HG03565 (cell line): ENCODE measurements around the gene TK2.
"Not testable (repeated sequence)": the region's sequence is repeated elsewhere in the genome, so short reads cannot be mapped to it uniquely, and the experiment has no call there.

Experiments used
- ATAC-seq: cut with Tn5 transposase; IDR thresholded peaks from one replicate; pipeline ENCODE4 v1.9.1; 2021; ENCODE audit warnings: mild to moderate bottlenecking, moderate library complexity; ENCODE audit not compliant: unreplicated experiment

Gene TK2

GRCh38 chr16:66549284-66550131 lies at the start of gene TK2:
Gene TK2 (minus strand): TSS chr16:66550122. CDS start chr16:66550061, 61 bp downstream.
- ATAC-seq, result no peak

DNA sequence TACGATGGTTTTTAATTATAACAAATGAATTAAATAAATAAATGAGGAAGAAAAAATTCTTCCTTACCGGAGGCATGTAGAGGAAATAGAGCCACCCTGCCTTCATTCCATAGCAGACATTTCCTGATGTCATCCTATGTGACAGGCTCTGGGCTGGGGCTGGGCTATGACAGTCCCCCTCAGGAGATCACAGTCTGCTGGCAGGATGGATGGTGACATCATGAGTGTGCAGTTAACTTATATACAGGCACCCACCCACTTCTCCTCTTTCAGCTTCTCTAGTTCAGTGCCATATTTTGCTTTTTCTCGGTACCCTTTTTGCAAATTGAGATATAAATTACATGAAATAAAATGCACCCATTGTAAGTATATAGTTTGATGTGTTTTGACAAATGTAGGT lies 48.2 kb upstream of the TK2 start:
- ATAC-seq, result no peak

DNA sequence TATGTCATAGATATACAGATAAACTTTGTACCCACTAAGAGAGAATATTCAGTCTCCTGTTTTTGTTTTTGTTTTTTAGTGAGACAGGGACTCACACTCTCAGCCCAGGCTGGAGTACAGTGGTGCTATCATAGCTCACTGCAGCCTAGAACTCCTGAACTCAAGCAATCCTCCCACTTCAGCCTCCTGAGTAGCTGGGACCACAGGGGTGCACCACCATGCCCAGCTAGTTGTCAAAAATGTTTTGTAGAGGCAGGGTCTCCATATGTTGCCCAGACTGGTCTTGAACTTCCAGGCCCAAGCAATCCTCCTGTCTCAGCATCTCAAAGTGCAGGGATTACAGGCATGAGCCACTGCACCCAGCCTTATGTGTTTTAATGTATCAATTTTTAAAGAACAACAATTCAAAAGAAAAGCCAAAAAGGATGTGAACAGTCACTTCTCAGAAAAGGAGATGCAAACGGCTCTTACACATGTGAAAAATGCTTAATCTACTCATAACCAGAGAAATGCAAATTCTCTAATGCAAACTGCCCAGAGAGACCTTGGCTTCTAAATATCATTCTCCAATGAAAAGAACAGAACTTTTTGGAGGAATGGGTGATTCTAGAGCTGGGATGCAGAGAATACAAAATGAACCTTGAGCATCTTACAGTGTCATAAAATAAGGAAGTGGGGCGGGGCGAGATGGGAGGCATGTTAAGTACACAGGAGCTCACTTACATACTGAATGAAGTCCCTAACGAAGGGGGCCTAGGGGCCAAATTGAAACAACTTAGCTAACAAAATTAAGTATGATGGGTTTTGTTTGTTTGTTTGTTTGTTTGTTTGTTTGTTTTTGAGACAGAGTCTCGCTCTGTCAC lies 47.3 kb upstream of the TK2 start:
- ATAC-seq, result no peak

DNA sequence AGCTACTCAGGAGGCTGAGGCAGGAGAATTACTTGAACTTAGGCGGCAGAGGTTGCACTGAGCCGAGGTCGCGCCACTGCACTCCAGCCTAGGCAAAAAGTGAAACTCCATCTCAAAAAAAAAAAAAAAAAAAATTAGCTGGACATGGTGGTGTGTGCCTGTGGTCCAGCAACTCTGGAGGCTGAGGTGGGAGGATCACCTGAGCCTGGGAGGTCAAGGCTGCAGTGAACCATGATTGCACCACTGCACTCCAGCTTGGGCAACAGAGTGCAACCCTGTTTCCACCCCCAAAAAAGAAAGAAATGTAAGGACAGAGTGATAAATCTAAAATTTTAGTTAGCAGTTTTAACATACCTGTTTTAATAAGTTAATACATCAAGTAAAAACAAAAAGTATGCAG lies 46.6 kb upstream of the TK2 start:
- ATAC-seq, result not testable (repeated sequence)

GRCh38 chr16:66594739-66595138 lies 44.8 kb upstream of the TK2 start:
- no peak for ATAC-seq

- no peak for ATAC-seq
Observed at GRCh38 chr16:66592814-66593213, 42.9 kb upstream of the TK2 start.

GRCh38 chr16:66592241-66592640 lies 42.3 kb upstream of the TK2 start:
- no peak for ATAC-seq

GRCh38 chr16:66591018-66591417 lies 41.1 kb upstream of the TK2 start:
- ATAC-seq, result no peak

DNA sequence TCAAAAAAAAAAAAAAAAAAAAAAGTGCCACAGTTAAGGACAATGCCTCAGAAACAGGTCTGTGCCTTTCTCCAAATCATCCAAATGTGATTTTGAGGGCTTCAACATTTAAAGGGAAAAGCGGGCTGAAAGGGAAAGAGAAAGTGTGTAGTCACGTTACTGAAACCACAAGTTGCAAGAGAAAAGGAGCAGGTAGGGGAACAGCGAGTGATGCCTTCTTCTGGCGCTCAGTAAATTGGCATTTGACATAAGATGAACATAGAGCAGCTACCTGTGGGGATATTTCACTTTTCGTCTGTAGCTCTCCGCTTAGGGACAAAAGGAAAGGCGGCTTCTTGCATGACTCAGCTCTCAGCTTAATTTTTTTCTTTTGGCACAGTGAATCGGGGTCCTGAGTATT lies 40.4 kb upstream of the TK2 start:
- ATAC-seq, result no peak

- ATAC-seq, result peak; percentile 84
Observed at GRCh38 chr16:66588981-66589713, 39.2 kb upstream of the TK2 start.

GRCh38 chr16:66587881-66588600 lies 38.1 kb upstream of the TK2 start:
- ATAC-seq, result no peak

DNA sequence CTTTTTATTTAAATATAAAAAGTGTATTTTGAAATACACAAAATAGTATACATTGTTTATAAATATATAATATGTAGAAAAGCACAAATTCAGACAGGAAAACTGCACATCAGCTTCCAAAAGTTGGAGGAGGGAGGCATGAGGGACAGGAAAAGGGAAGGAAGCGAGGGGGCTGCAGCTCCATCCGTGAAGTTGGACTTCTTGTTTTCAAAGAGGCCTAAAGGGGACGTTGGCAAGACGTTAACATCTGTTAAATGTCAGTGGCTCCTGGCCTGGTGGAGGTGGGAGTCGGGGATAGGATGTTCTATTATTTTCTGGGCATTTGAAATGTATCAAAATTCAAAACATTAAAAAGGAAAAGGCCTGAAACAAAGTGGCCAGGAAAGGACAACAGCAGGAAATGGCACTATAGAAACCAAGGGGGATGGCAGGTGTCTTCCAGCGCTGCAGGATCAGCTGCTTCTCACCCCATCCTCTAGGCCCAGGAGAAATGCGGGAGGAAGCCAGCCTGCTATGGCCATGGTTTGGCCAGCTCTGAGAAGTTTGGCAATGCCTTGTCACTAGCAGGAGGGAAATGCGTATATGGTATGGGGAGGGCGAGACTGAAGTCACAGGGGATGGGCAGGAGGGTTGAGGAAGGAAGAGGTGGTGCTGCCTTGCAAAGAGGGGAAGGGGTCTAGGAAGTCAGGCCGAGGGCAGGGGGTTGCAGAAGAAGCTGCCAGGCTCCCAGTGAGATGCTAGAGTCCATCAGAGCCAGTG lies 35.7 kb upstream of the TK2 start:
- no peak for ATAC-seq

- no peak for ATAC-seq
Observed at GRCh38 chr16:66581246-66581952, 31.5 kb upstream of the TK2 start.

DNA sequence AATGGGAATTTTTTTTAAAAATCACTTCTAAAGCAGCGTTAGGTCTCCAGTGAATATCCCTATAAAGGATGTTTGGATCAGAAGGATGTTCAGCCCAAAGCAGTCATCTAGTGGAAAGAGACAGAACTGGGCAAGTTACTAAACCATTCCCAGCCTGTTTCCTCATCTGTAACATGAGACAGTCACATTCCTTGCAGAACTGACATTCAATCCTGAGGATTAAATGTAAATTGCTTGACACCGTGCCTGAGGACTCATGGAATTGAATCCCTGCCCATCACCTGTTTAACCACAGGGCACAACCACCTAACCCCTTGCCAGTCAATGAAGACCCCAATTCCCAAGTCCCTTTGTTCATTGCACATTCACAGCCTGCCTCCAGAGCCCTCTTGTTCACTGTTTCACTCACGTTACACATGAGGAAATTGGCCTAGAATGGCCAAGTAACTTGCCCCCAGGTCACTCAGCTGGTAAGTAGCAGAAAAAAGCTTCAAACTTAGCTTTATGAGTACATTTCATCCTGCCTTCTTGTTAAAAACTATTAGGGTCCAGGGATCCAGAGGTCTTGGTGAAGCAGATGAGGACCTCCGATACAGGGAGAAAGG lies 30.8 kb upstream of the TK2 start:
- ATAC-seq, result no peak

- ATAC-seq, result no peak
Observed at GRCh38 chr16:66578651-66579531, 29.0 kb upstream of the TK2 start, which contains the start of gene CMTM2. Gene CMTM2 (plus strand): TSS chr16:66579463. CDS start chr16:66579608, 145 bp downstream.

DNA sequence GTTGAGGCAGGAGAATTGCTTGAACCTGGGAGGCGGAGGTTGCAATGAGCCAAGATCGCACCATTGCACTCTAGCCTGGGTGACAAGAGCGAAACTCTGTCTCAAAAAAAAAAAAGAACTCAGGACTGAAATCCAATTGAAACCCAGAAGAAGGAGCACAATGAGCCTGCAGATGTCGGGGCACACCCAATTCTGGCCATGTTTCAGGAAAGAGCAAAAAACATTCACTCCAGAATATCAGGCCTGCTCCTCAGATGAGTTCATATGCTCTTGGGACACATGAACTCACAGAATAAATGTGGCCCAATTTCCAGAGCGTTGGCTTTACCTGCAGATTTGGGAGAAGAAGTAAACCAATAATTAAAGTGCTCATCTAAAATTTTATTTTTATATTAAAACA lies 26.4 kb upstream of the TK2 start:
- no peak for ATAC-seq

- no peak for ATAC-seq
Observed at GRCh38 chr16:66575060-66575459, 25.1 kb upstream of the TK2 start.

GRCh38 chr16:66574531-66574930 lies 24.6 kb upstream of the TK2 start:
- no peak for ATAC-seq
